ENCODE data around the gene DNM3.

DNA sequence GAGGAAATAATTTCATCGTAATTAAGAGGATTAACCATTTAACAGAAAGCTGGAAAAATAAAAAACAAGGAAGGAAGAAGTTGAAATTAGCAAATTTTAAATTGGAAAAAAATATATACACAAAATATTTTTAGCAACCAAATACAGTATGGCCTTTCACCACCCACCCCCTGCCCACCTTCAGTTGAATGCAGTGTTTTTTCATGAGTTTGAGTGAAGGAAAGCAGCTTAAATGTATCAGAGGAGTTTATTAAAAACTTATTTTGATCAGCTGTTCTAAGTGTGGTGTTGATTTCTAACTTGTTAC is 249.2 kb downstream of the DNM3 start:
- TF ChIP-seq, protein P1, sequence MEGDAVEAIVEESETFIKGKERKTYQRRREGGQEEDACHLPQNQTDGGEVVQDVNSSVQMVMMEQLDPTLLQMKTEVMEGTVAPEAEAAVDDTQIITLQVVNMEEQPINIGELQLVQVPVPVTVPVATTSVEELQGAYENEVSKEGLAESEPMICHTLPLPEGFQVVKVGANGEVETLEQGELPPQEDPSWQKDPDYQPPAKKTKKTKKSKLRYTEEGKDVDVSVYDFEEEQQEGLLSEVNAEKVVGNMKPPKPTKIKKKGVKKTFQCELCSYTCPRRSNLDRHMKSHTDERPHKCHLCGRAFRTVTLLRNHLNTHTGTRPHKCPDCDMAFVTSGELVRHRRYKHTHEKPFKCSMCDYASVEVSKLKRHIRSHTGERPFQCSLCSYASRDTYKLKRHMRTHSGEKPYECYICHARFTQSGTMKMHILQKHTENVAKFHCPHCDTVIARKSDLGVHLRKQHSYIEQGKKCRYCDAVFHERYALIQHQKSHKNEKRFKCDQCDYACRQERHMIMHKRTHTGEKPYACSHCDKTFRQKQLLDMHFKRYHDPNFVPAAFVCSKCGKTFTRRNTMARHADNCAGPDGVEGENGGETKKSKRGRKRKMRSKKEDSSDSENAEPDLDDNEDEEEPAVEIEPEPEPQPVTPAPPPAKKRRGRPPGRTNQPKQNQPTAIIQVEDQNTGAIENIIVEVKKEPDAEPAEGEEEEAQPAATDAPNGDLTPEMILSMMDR (conservative IDR thresholded peaks at IDR 0.05; ENCODE audit: low read depth, low read length): no peak
- TF ChIP-seq EZH2 (IDR thresholded peaks at IDR 0.05; ENCODE audit: borderline replicate concordance, low read depth, low read length, poor library complexity, severe bottlenecking): no peak

All from A673 (cell line).